Measurements from ENCODE around the gene DDIT3. TPM values are rescaled to one million over a fixed set of nuclear protein-coding genes. Genes with fewer than 3 reads are reported as not detected.

The DDIT3 gene
- total and polyA plus RNA-seq, 2 of the 13 experiments (the other 11 are each of a cell fraction or from before 2014, with no cell fraction given), result 27.5 to 48.7 TPM

DNA sequence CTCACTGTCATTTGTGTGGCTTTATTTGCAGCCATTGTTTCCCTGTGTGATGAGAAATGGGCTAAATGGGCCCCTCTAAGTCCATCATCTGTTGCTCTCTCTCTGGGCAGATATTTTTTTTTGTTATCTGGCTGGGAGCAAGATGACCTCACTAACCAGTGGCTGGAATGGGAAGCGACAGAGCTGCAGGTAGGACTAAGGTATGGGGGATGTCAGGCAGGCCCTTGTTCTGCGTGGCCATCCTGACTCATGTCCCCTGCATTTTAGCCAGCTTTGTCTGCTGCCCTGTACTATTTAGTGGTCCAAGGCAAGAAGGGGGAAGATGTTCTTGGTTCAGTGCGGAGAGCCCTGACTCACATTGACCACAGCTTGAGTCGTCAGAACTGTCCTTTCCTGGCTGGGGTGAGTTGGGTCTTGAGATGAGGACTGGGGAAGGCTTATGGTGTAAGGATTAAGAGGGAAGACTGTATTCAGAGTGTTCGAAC lies 31.1 kb downstream of the DDIT3 start (continued):
- TF ChIP-seq, protein P1, sequence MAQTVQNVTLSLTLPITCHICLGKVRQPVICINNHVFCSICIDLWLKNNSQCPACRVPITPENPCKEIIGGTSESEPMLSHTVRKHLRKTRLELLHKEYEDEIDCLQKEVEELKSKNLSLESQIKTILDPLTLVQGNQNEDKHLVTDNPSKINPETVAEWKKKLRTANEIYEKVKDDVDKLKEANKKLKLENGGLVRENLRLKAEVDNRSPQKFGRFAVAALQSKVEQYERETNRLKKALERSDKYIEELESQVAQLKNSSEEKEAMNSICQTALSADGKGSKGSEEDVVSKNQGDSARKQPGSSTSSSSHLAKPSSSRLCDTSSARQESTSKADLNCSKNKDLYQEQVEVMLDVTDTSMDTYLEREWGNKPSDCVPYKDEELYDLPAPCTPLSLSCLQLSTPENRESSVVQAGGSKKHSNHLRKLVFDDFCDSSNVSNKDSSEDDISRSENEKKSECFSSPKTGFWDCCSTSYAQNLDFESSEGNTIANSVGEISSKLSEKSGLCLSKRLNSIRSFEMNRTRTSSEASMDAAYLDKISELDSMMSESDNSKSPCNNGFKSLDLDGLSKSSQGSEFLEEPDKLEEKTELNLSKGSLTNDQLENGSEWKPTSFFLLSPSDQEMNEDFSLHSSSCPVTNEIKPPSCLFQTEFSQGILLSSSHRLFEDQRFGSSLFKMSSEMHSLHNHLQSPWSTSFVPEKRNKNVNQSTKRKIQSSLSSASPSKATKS (CRISPR knock-in tag; IDR thresholded peaks at IDR 0.05), result 0 out of 2 replicates have a peak, but pooled peaks have one; percentile 9
- no peak for TF ChIP-seq HNRNPUL1 (IDR thresholded peaks at IDR 0.05; ENCODE audit: low read depth, low read length)
- TF ChIP-seq CBX5 (CRISPR knock-in tag; IDR thresholded peaks at IDR 0.05; ENCODE audit: borderline replicate concordance), result no peak
- TF ChIP-seq RFX5 (IDR thresholded peaks at IDR 0.05; ENCODE audit: low read depth, low read length), result peak; percentile 88

DNA sequence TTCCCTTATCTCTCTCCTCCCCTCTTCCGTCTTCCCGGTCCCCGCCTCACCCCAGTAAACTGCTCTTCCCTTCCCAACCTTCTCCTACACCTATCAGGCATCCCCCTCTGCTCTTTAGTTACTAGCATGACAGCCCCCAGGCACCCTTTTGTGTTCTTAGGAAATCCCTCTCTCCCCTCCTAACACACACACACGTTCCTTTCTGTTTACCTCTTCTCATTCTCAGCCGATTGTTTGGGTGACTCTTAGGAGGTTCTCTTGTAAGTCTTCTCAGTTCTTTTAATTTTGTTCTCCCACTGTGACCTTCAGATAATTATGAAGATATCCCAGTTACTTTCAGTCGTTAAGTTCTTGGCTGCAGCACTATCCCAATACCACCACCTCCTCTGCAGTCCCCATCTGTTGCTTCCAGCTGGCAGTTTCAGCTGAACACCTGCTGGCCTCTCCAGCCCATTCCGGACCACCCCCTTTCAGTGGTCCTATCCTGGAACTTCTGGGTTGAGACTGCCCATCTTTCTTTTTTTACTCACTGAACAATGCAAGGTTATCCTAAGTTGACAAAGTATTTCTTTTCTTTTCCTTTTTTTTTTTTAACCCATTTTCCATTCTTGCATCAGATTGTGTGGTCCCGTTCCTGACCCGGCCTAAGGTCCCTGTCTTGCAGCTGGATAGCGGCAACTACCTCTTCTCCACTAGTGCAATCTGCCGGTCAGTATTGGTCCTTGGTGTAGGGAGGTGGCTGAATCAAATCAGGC lies 31.7 kb downstream of the DDIT3 start:
- 4% methylated on average over 11 of the region's 11 CpGs for WGBS (ENCODE audit: low lambda C conversion rate)
- no peak overlapping the region for H2AFZ ChIP-seq (ENCODE audit: low read length)
- ATAC-seq (peak; percentile 19; the same call in 1 of the 3 replicates), DNase-seq (ENCODE audit: low spot score) (no peak), FAIRE-seq (no peak)
- peak overlapping the region; percentile 92 for H3K9ac ChIP-seq (ENCODE audit: insufficient read depth, low read depth, low read length)
- BruUV-seq (replicated peaks), result no TSS peak
- H3K36me3 ChIP-seq (replicated peaks in 1 of 2; ENCODE audit: control insufficient read depth in 1 of 2, insufficient read depth in 2 of 2, low read length in 2 of 2), result peaks cover 19 to 37% of the 10 kb centered on the region in 2 experiments
- CTCF ChIA-PET (ENCODE audit: low intra/inter-chr PET ratio, low total read pairs), result no interaction called here
- peak overlapping the region; percentile 62 for H3K27ac ChIP-seq (ENCODE audit: extremely low read length, insufficient read depth, low read length)
- H3K27me3 ChIP-seq (ENCODE audit: control insufficient read depth in 1 of 2, insufficient read depth in 2 of 2, low read length in 2 of 2), result peaks cover 0 to 4% of the 10 kb centered on the region in 2 experiments; a peak in 1 of 5 replicates
- intact Hi-C loops (cut with micrococcal nuclease; ENCODE audit: unreplicated experiment), result no loop called here
- peaks cover 8% of the 10 kb centered on the region for H4K20me1 ChIP-seq (ENCODE audit: insufficient read depth, low read length)
- no peaks in the 10 kb centered on the region for H3K9me3 ChIP-seq (ENCODE audit: low read length)
- POLR2A ChIA-PET, result interaction anchor here (1.0 to 3.4 kb wide), 3 partner anchors 28 to 87 kb away, joined by 3 to 15 read pairs (median 3); partner anchors contain the start of gene DDIT3
- peak overlapping the region; percentile 93 for H3K4me2 ChIP-seq (ENCODE audit: low read depth, low read length)
- H3K4me1 ChIP-seq (ENCODE audit: insufficient read depth, low read length), result peaks cover 23% of the 10 kb centered on the region
- H3K4me3 ChIP-seq (replicated peaks in 1 of 3; ENCODE audit: insufficient read depth in 1 of 3, low read depth in 2 of 3, low read length in 3 of 3), result peak overlapping the region; percentile 95 to 97 (median 96)
- in situ Hi-C loops (cut with HindIII; ENCODE audit: extremely low pct_ligation_motif_present, low pct_unique_long_range_greater_than_20kb), result no loop called here
- peaks cover 23% of the 10 kb centered on the region for H3K79me2 ChIP-seq (ENCODE audit: insufficient read depth, low read length)
- TF ChIP-seq, protein P1 (CRISPR knock-in tag; IDR thresholded peaks at IDR 0.05), result peak; percentile 2; the same call in 1 of the 2 replicates
- TF ChIP-seq SIN3A (IDR thresholded peaks at IDR 0.05; ENCODE audit: borderline replicate concordance, low read depth, low read length), result 0 out of 2 replicates have a peak, but pooled peaks have one; percentile 36
- TF ChIP-seq KAT2B (IDR thresholded peaks at IDR 0.05; ENCODE audit: borderline replicate concordance, low read depth, low read length), result no peak
- TF ChIP-seq, protein P2, sequence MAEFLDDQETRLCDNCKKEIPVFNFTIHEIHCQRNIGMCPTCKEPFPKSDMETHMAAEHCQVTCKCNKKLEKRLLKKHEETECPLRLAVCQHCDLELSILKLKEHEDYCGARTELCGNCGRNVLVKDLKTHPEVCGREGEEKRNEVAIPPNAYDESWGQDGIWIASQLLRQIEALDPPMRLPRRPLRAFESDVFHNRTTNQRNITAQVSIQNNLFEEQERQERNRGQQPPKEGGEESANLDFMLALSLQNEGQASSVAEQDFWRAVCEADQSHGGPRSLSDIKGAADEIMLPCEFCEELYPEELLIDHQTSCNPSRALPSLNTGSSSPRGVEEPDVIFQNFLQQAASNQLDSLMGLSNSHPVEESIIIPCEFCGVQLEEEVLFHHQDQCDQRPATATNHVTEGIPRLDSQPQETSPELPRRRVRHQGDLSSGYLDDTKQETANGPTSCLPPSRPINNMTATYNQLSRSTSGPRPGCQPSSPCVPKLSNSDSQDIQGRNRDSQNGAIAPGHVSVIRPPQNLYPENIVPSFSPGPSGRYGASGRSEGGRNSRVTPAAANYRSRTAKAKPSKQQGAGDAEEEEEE (CRISPR knock-in tag; IDR thresholded peaks at IDR 0.05; ENCODE audit: borderline replicate concordance), result 0 out of 2 replicates have a peak, but pooled peaks have one; percentile 17
- TF ChIP-seq RBFOX2 (IDR thresholded peaks at IDR 0.05; ENCODE audit: low read depth, low read length), result no peak
- TF ChIP-seq, protein P3, sequence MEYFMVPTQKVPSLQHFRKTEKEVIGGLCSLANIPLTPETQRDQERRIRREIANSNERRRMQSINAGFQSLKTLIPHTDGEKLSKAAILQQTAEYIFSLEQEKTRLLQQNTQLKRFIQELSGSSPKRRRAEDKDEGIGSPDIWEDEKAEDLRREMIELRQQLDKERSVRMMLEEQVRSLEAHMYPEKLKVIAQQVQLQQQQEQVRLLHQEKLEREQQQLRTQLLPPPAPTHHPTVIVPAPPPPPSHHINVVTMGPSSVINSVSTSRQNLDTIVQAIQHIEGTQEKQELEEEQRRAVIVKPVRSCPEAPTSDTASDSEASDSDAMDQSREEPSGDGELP (IDR thresholded peaks at IDR 0.05; ENCODE audit: borderline replicate concordance, low read depth), result peak; percentile 42; the same call in 1 of the 2 replicates

Measured in HepG2 (cell line).